OCI-LY7 (cell line): ENCODE results near the gene PRKD1.

Experiments used
- CTCF ChIP-seq: fragments of 200-600 bp; sonication (generic); conservative IDR thresholded peaks from 2 replicates; pipeline ENCODE4 v1.5.1; 2014; ENCODE audit warnings: mild to moderate bottlenecking, antibody characterized with exemption, low read length, moderate library complexity, mixed read lengths
- EZH2phosphoT487 ChIP-seq: fragments of 200-600 bp; sonication (generic); IDR thresholded peaks from 2 replicates; pipeline ENCODE4 v1.6.1; 2018; ENCODE audit warnings: low read depth, borderline replicate concordance, mild to moderate bottlenecking, mixed run types, antibody characterized with exemption, low read length, moderate library complexity, mixed read lengths

- TF ChIP-seq EZH2phosphoT487 (no peak), CTCF (no peak)
These were observed 30.5 kb downstream of the PRKD1 start for GRCh38 chr14:29897181-29897580.
